HG03558 (cell line): ENCODE results near the gene GATM.

Source experiments
- ATAC-seq: cut with Tn5 transposase; IDR thresholded peaks from one replicate; pipeline ENCODE4 v1.9.1; 2021; ENCODE audit warnings: moderate number of reproducible peaks; ENCODE audit not compliant: unreplicated experiment; ENCODE audit errors: extremely low read depth

The GATM gene

DNA sequence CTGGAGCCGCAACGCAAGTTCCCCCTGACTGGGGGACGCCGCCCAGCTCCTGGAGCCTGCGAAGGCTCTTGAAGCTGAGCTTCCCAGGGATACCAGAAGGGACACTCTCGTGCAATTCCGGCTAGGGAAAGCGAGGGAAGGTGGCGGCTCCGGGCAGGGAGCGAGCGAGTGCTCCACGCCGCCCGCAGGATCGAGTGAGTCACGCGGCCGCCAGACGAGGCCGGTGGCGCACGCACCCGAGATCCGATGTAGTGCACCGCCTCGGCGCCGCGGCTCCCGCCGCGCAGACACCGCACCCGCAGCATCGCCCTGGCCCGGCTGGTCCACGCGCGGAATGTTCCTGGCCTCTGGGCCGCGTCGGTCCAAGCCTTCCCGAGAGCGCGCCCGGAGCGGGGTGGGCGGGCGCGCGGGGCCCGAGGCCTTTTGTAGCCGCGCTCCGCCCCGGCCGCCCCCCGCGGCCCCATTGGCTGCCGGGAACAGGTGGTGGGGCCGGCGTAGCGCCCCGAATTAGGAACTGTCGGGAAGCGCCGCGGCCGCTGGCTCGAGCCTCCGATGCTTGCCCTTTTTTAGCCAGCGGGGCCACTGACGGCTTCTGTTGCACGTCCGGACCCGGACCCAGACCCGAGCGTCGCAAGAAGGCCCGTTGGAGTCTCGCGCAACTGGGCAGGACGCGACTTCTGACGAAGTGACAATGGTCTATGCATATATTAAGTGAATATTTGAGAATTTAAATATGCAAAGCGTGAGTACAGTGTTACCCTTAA lies at the start of gene GATM:
Gene GATM, minus strand, starts transcription at position 396 of the 764 bp plus-strand sequence. Its CDS starts 91 bp downstream, at position 305.
- ATAC-seq = peak; percentile 66

GRCh38 chr15:45427085-45427484 lies 48.7 kb upstream of the GATM start:
- ATAC-seq = no peak

DNA sequence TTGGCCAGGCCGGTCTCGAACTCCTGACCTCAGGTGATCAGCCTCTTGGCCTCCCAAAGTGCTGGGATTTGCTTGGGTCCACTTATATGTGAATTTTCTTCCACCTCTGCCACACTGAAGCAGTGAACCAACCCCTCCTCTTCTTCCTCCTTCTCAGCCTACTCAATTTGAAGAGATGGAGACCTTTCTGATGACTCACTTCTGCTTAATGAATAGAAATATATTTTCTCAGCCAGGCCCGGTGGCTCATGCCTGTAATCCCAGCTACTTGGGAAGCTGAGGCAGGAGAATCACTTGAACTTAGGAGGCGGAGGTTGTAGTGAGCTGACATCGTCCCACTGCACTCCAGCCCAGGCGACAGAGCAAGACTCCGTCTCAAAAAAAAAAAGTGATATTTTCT lies 46.8 kb upstream of the GATM start:
- ATAC-seq = no peak

DNA sequence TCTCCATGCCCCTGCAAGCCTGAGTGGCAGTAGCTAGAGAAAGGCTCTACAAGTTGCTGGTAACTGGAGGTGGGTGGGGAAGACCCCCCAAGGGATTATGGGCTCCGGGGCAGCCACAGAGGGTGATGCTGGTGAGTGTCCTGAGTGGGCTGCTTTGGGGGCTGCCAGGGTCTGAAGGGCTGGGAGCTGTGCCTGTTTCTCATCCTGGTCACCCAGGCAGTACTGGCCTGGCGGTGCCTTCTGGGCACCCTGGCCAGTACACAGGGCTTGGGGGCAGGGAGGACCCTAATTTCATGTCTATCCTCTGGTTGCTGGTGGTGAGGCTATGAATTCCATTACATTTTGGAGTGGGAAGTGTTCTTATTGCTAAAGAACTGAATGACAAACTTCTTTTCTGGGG lies 46.1 kb upstream of the GATM start:
- ATAC-seq = no peak

GRCh38 chr15:45417303-45417950 lies 39.1 kb upstream of the GATM start:
- ATAC-seq = no peak

DNA sequence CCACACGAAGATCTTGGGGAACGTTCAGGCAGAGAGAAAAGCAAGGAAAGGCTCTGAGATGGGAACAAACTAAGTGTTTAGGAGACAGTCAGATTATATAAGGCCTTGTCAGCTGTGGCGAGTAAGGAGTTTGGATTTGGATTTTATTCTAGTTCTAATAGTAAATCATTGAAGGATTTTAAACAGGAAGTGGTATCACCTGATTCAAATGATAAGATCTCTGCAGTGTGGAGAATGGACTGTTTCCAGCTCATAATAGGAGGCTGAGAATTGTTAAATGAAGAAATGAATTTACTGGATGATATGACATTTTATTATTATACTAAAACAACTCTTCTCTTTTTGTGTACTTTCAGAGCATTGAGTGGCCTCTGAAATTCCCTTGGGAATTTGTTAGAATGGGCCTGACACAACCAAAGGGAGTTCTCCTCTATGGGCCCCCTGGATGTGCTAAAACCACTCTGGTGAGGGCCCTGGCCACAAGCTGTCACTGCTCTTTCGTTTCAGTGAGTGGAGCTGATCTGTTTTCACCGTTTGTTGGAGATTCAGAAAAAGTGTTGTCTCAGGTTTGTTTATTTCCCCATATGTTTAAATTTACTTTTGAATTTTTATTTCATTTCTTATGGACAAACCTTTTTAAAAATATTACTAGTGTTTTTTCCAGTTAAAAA lies 36.0 kb upstream of the GATM start:
- ATAC-seq = no peak

DNA sequence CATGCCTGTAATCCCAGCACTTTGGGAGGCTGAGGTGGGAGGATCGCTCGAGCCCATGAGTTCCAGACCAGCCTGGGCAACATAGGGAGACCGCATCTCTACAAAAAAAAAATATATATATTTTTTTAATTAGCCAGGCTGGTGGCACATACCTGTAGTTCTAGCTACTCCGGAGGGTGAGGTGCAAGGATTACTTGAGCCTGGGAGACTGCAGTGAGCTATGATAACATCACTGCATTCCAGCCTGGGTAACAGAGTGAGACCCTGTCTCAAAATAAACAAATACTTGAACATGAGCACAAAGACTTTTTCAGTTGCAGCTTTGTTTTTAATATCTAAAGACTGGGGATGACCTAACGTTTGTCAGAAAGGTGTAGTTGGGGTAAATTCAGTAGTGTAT lies 31.3 kb upstream of the GATM start:
- no peak for ATAC-seq

GRCh38 chr15:45407786-45408185 lies 29.4 kb upstream of the GATM start:
- ATAC-seq = no peak

- no peak for ATAC-seq
Measured at GRCh38 chr15:45402955-45403877, 24.9 kb upstream of the GATM start.

DNA sequence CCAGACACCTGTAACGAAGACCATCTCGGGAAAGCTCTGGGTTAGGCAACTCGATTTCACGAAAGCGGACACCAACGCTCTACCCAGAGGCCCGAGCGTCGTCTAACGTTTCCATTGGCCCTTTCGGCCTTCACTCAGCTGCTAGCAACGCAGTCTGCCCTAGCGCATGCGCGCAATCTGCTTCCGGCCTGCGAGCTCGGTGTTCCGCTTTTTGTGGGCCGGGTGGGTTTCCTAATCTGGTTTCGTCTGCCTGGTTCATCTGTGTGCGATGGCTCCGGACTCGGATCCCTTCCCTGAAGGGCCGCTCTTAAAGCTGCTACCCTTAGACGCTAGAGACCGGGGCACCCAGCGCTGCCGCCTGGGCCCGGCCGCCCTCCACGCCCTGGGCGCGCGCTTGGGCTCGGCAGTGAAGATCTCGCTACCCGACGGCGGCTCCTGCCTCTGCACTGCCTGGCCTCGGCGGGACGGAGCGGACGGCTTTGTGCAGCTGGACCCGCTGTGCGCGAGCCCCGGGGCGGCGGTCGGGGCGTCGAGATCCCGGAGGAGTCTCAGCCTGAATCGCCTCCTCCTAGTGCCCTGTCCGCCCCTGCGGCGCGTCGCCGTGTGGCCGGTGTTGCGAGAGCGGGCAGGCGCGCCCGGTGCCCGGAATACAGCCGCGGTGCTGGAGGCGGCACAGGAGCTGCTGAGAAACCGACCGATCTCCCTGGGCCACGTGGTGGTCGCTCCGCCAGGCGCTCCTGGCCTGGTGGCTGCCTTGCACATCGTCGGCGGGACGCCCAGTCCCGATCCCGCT lies 24.0 kb upstream of the GATM start:
- ATAC-seq = peak; percentile 74

DNA sequence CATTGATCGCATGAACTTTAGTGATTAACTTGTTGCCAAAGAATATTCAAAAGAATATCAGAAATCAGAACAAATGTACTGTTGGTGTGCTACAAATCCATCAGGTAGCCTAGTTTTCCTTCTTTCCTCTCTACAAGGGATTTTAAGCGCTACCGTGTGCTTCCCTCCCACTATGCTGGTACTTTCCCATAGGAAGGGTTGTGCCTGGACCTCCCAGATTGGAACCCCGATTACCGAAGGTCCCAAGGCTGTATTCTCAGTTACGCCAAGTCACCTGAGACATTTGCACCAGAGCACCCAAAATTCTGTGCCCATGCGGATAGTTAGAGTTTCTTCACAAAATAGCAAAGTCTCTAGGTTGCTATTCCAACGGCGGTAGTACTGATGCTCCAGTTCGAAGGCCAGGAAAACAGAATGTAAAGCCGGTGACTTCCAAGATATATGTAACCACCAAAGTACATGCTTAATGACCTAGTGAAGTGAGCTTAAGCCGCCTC lies 23.4 kb upstream of the GATM start:
- ATAC-seq = no peak

GRCh38 chr15:45399381-45400212 lies 21.3 kb upstream of the GATM start:
- no peak for ATAC-seq

- no peak for ATAC-seq
Measured at GRCh38 chr15:45397116-45397665, 18.8 kb upstream of the GATM start.

- ATAC-seq = no peak
Measured at GRCh38 chr15:45395943-45396342, 17.6 kb upstream of the GATM start.

DNA sequence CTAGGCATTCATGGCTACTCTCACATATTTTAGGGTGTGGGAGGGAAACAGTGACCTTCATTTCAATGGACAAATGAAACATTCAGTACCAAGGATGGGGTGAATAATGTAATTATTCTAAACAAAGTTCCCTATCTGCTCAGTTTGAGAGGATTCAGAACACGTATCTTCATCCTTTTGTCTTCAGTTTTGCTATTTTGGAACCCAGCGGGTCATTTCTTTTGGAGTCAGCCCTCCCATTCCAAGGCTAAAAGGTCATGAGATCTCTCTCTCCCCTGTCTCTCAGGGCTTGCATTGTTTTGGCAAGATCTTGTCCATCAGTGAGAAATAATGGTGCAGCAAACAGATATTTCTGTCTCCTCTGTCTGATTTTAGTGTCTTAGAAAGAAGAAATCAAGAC lies 16.3 kb upstream of the GATM start:
- ATAC-seq = no peak

DNA sequence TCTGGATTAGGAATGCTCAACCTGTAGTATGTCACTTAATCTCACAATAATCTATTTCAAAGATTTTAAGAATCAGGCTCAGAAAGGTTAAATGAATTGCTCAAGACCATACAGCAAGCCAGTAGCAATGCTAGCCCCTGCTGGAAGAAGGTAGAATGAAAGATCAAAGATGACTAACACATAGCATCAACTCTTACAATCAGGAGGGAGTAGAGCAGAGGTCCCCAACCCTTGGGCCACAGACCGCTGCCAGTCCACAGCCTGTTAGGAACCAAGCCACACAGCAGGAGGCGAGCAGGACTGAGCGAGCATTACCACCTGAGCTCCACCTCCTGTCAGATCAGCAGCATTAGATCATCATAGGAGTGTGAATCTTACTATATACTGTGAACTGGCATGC lies 15.5 kb upstream of the GATM start:
- no peak for ATAC-seq

GRCh38 chr15:45392584-45392855 lies 14.2 kb upstream of the GATM start:
- no peak for ATAC-seq

DNA sequence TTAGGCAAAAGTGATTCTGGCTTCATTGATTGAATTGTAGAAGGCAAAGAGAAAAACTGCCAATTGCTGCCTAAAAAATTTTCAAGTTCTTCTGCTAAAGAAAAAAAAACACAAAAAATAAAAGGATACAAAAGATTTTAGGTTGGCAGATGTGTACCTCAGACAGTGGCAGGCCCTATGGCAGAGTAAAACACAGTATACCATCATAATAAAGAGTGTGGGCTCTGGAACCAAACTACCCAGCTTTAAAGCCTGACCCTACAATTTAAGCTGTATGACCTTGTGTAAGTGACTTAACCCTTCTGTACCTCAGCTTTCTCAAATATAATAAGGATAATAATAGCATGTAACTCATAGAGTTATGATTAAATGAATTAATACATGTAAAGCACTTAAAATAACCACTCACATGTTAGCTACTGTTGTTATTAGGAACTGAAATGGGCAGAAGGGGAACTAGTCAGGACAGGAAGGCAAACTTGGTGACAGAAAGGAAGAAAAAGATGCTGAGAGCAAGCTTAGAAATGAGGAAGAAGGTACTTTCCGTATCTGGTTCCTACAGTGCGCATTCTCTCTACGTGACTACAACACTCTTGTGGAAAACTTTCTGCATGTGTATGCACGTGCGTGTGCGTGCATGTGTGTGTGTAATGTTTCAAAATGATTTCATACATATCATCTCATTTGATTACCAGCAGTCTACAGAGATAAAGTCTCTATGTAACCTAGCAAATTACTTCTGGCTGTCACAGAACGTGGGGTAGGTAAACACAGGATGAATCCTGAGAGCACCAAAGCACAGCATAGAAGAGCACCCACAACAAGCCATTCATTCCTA lies 13.6 kb upstream of the GATM start:
- peak; percentile 91 for ATAC-seq
